ENCODE results near the gene SSC5D. TPM values are rescaled to one million over a fixed set of nuclear protein-coding genes. Genes with fewer than 3 reads are reported as not detected.
A peak's percentile ranks its signal among the peaks of the same experiment; 100 is the strongest.

The SSC5D gene
- total and polyA plus RNA-seq, 9 of the 15 experiments (the other 6 are each of a cell fraction or from before 2014, with no cell fraction given), result 0.04 to 0.71 (median 0.14) TPM; not detected in 2

- TF ChIP-seq ZNF668 (CRISPR knock-in tag; IDR thresholded peaks at IDR 0.05), result no peak
- TF ChIP-seq CHD2 (IDR thresholded peaks at IDR 0.05; ENCODE audit: low read depth, low read length), result no peak
- TF ChIP-seq FOXP1 (CRISPR knock-in tag; IDR thresholded peaks at IDR 0.05), result peak; percentile 43; the same call in 1 of the 2 replicates
- TF ChIP-seq POLR2AphosphoS5 (IDR thresholded peaks at IDR 0.05; ENCODE audit: control insufficient read depth, insufficient read depth, low read depth, low read length), result 0 out of 2 replicates have a peak, but pooled peaks have one; percentile 28
- no peak for TF ChIP-seq PTRF (tag; IDR thresholded peaks at IDR 0.05)
- peak; percentile 82 for TF ChIP-seq ZNF644 (tag; IDR thresholded peaks at IDR 0.05; ENCODE audit: low read depth)
- peak; percentile 46; the same call in 1 of the 2 replicates for TF ChIP-seq DEAF1 (CRISPR knock-in tag; IDR thresholded peaks at IDR 0.05)
- no peak for TF ChIP-seq KDM4B (IDR thresholded peaks at IDR 0.05; ENCODE audit: borderline replicate concordance in 2 of 2, low read depth in 1 of 2)
- TF ChIP-seq ZNF280A (IDR thresholded peaks at IDR 0.05; ENCODE audit: low read depth, partially characterized antibody), result no peak
- no peak; the same call in 1 of the 2 replicates for TF ChIP-seq POLR2A (conservative IDR thresholded peaks at IDR 0.05)
- TF ChIP-seq KLF13 (tag; IDR thresholded peaks at IDR 0.05; ENCODE audit: borderline replicate concordance, low read depth), result no peak
- peak; percentile 69 to 83; a peak in 2 of 4 replicates for TF ChIP-seq FOXK2 (conservative IDR thresholded peaks at IDR 0.05 in 1 of 2, IDR thresholded peaks at IDR 0.05 in 1 of 2; ENCODE audit: low read depth in 2 of 2)
- peak; percentile 42; the same call in 1 of the 2 replicates for TF ChIP-seq ZBTB33 (CRISPR knock-in tag; IDR thresholded peaks at IDR 0.05)
- no peak for TF ChIP-seq MEF2D (tag; conservative IDR thresholded peaks at IDR 0.05; ENCODE audit: low read depth)
- no peak for TF ChIP-seq SREBF1 (IDR thresholded peaks at IDR 0.05; ENCODE audit: borderline replicate concordance, low read depth, low read length)
- TF ChIP-seq BACH1 (tag; IDR thresholded peaks at IDR 0.05), result no peak
- TF ChIP-seq ZC3H4 (CRISPR knock-in tag; IDR thresholded peaks at IDR 0.05; ENCODE audit: borderline replicate concordance), result no peak
- peak; percentile 79 for TF ChIP-seq MYC (IDR thresholded peaks at IDR 0.05; ENCODE audit: low read depth, low read length)
- no peak for TF ChIP-seq MYC (CRISPR knock-in tag; IDR thresholded peaks at IDR 0.05; ENCODE audit: borderline replicate concordance, low read depth)
- TF ChIP-seq CBX1 (IDR thresholded peaks at IDR 0.05; ENCODE audit: low read depth), result no peak
- no peak for TF ChIP-seq RBM17 (IDR thresholded peaks at IDR 0.05; ENCODE audit: borderline replicate concordance, low read depth, low read length)
- peak; percentile 87 for TF ChIP-seq NFRKB (IDR thresholded peaks at IDR 0.05; ENCODE audit: low read depth)
- peak; percentile 68 for TF ChIP-seq RBBP5 (IDR thresholded peaks at IDR 0.05; ENCODE audit: borderline replicate concordance, insufficient read depth, low read length, poor library complexity, severe bottlenecking)
These were observed 20.8 kb upstream of the SSC5D start (continued) for GRCh38 chr19:55467236-55468053.
